Sigmoid colon (tissue), 7 donors: ENCODE measurements around the gene RPL18. TPM values are rescaled to one million over a fixed set of nuclear protein-coding genes. Genes with fewer than 3 reads are reported as not detected.
"Not testable (repeated sequence)": the region's sequence is repeated elsewhere in the genome, so short reads cannot be mapped to it uniquely, and the experiment has no call there.

Source experiments
- DNase-seq: peaks from one replicate; pipeline ENCODE4 v3.0.0-alpha.2; 2019
- H3K27ac ChIP-seq, 4 donors: fragments of 200-600 bp; sonication (generic); one replicate each; pipeline ENCODE4 v1.5.1; 2016 to 2019; ENCODE audit warnings: mild to moderate bottlenecking in 1 of 4
- H3K27me3 ChIP-seq, 3 donors: fragments of 200-600 bp; sonication (generic); one replicate each; pipeline ENCODE4 v1.5.1; 2019; ENCODE audit warnings: mild to moderate bottlenecking in 1 of 3
- H3K36me3 ChIP-seq, 4 donors: fragments of 200-600 bp; sonication (generic); one replicate each; pipeline ENCODE4 v1.5.1; 2016 to 2019
- H3K4me1 ChIP-seq, 4 donors: fragments of 200-600 bp; sonication (generic); one replicate each; pipeline ENCODE4 v1.5.1; 2017 to 2019
- H3K4me3 ChIP-seq, 4 donors: fragments of 200-600 bp; sonication (generic); one replicate each; pipeline ENCODE4 v1.5.1; 2017 to 2019; ENCODE audit warnings: mild to moderate bottlenecking in 2 of 4, moderate library complexity in 1 of 4
- H3K9me3 ChIP-seq, 4 donors: fragments of 200-600 bp in 3 of 4; sonication (generic) in 3 of 4; one replicate each; pipeline versions ENCODE4 v1.5.1 to v1.6.1; 2013 to 2019
- EP300 ChIP-seq, 4 donors: sonication (generic); formaldehyde crosslinking; IDR thresholded peaks; one replicate each; pipeline ENCODE4 v1.6.1; 2017; ENCODE audit warnings: antibody characterized with exemption in 4 of 4
- POLR2A ChIP-seq, 2 donors: fragments of 450-650 bp; IDR thresholded peaks; one replicate each; pipeline ENCODE4 v1.6.1; 2016; ENCODE audit warnings: antibody characterized with exemption in 2 of 2, mild to moderate bottlenecking in 2 of 2, moderate library complexity in 2 of 2
- POLR2AphosphoS5 ChIP-seq, 4 donors: sonication (generic); formaldehyde crosslinking; IDR thresholded peaks; one replicate each; pipeline ENCODE4 v1.6.1; 2017; ENCODE audit warnings: antibody characterized with exemption in 4 of 4
- WGBS, 2 donors: extraction: QIAGEN DNeasy Blood & Tissue Kit; methylation state at CpG; one replicate each; pipeline ENCODE4 v1.1.7; 2013; 5-methylcytosine and 5-hydroxymethylcytosine counted together
- intact Hi-C: fragments of 100-400 bp; cut with DNase I; formaldehyde crosslinking; loops from one replicate; pipeline ENCODE4 v1.15.1; 2023
- polyA plus RNA-seq, 3 donors: library from polyadenylated mRNA; stranded (reverse); fragments of 200-250 nt; gene quantifications; one replicate each; pipeline ENCODE4 v1.2.3, GENCODE V29; 2013
- total RNA-seq, 4 donors: library from RNA; depleted of rRNA; stranded (reverse); fragments of >200 nt; gene quantifications; one replicate each; pipeline ENCODE4 v1.1.0, GENCODE V29; 2016
- TF ChIP-seq, protein P1 (sequence below), 4 experiments: fragments of 450-650 bp in 3 of 4; fragments of 200-600 bp in 1 of 4; IDR thresholded peaks; one replicate each; pipeline ENCODE4 v1.5.1; 2016 to 2019; ENCODE audit warnings: antibody characterized with exemption in 4 of 4, mild to moderate bottlenecking in 3 of 4, moderate library complexity in 2 of 4
- donor health status: healthy with polysubstance abuse.
- donor health status: Bipolar disorder and iron deficiency.
- donor health status: healthy.

Gene RPL18
- total and polyA plus RNA-seq, 7 donors, result 2,118 to 3,791 (median 2,808) TPM

DNA sequence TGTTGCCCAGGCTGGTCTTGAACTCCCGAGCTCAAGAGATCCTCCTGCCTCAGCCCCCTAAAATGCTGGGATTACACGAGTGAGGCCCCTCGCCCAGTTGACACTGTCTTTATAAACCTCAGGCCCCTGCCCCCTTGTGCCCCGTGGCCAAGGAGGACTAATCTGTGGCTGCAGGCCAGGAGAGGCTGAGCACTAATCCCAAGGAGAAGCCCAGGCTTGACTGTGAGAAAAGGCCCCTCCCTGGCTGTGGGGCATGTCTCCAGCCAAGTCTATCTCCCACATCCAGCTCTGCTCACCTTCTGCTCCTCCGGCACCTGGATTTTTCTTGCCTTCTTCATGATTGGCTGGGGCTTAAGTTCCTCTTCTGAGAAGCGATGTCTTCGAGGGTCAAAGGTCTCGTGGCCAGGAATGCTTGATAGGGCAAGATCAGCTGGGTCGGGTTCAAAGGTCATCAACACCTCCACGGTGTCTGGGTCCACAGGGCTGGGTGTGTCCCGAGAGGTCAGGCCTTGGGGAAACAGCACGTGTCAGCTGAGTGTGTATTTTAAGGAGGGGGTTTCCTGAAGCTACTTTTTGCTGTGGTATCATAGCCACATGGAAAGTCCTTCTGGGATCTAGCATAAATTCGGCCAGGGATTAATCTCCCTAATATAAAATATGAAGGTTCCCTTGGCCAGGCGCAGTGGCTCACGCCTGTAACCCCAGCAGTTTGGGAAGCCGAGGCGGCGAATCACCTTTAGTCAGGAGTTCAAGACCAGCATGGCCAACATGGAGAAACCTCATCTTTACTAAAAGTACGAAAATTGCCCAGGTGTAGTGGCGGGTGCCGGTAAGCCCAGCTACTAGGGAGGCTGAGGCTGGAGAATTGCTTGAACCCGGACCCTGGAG, 14.4 kb upstream of the RPL18 start:
- no peaks in the 10 kb centered on the region for H3K27me3 ChIP-seq
- no peaks in the 10 kb centered on the region for H3K9me3 ChIP-seq
- peaks cover 0 to 20% (median 4%) of the 10 kb centered on the region in 4 donors for H3K36me3 ChIP-seq
- TF ChIP-seq EP300 (IDR thresholded peaks at IDR 0.05), result no peak
- TF ChIP-seq POLR2AphosphoS5 (IDR thresholded peaks at IDR 0.05), result peak in 1 of 4 donors; percentile 24
- TF ChIP-seq POLR2A (IDR thresholded peaks at IDR 0.05), result no peak
- TF ChIP-seq, protein P1, sequence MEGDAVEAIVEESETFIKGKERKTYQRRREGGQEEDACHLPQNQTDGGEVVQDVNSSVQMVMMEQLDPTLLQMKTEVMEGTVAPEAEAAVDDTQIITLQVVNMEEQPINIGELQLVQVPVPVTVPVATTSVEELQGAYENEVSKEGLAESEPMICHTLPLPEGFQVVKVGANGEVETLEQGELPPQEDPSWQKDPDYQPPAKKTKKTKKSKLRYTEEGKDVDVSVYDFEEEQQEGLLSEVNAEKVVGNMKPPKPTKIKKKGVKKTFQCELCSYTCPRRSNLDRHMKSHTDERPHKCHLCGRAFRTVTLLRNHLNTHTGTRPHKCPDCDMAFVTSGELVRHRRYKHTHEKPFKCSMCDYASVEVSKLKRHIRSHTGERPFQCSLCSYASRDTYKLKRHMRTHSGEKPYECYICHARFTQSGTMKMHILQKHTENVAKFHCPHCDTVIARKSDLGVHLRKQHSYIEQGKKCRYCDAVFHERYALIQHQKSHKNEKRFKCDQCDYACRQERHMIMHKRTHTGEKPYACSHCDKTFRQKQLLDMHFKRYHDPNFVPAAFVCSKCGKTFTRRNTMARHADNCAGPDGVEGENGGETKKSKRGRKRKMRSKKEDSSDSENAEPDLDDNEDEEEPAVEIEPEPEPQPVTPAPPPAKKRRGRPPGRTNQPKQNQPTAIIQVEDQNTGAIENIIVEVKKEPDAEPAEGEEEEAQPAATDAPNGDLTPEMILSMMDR (IDR thresholded peaks at IDR 0.05), result no peak
- peaks cover 0 to 70% (median 61%) of the 10 kb centered on the region in 4 donors for H3K4me1 ChIP-seq
- peak overlapping the region in 3 of 4 donors; percentile 61 to 89 (median 66) for H3K4me3 ChIP-seq
- 52 to 75% methylated on average over 22 of the region's 22 CpGs for WGBS, 2 donors
- intact Hi-C loops, result loop anchor here (5.0 to 10.0 kb wide), 3 partner anchors 331 to 1184 kb away; partner anchors contain the start of genes FLT3LG, FTL and MED25
- DNase-seq, result no peak
- peak overlapping the region; percentile 91 to 99 (median 96) for H3K27ac ChIP-seq

DNA sequence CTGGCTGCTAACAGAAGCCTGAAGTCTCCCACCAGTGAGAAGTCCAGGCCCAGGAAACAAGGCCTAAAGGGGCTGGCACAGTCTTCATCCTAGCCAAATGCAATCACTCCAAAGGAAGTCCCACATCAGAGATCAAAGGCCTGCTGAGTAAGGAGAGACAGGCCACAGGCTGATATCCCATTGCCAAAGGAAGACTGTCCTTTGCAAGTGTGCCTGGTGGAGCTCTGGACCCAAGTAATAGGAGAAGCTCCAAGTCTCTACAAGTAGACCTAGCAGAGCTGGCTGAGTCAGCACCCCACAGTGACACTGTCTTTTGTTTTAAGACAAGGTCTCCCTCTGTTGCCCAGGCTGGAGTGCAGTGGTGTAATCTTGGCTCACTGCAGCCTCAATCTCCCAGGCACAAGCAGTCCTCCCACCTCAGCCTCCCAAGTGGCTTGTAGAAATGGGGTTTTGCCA, 13.7 kb upstream of the RPL18 start:
- Histone ChIP-seq H3K4me1 (peaks cover 0 to 69% (median 60%) of the 10 kb centered on the region in 4 donors), H3K27ac (peak overlapping the region in 3 of 4 donors; percentile 91 to 99 (median 93)), H3K9me3 (no peaks in the 10 kb centered on the region), H3K36me3 (peaks cover 0 to 21% (median 4%) of the 10 kb centered on the region in 4 donors), H3K4me3 (no peak overlapping the region), H3K27me3 (no peaks in the 10 kb centered on the region)
- no peak for DNase-seq
- no peak for TF ChIP-seq POLR2A (IDR thresholded peaks at IDR 0.05)
- TF ChIP-seq EP300 (IDR thresholded peaks at IDR 0.05), result no peak
- TF ChIP-seq, protein P1 (IDR thresholded peaks at IDR 0.05), result no peak
- no peak for TF ChIP-seq POLR2AphosphoS5 (IDR thresholded peaks at IDR 0.05)
- intact Hi-C loops, result loop anchor here (5.0 to 10.0 kb wide), 3 partner anchors 332 to 1185 kb away; partner anchors contain the start of genes FLT3LG, FTL and MED25

DNA sequence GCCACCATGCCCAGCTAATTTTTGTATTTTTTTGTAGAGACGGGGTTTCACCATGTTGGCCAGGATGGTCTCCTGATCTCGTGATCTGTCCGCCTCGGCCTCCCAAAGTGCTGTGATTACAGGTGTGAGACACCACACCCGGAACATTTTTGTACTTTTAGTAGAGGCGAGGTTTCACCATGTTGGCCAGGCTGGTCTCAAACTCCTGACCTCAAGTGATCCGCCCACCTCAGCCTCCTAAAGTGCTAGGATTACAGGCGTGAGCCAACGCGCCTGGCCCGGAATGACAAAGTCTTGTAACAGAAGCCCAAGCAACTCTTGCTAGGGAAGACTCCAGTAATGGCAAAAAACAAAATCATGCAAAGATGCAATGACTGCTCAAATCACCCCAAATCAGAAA, 13.3 kb upstream of the RPL18 start:
- peak overlapping the region in 3 of 4 donors; percentile 91 to 99 (median 93) for H3K27ac ChIP-seq
- 84 to 94% methylated on average over 11 of the region's 11 CpGs for WGBS, 2 donors
- not testable (repeated sequence) for DNase-seq, H3K27me3 ChIP-seq, H3K4me3 ChIP-seq, H3K9me3 ChIP-seq
- H3K4me1 ChIP-seq, result peaks cover 0 to 69% (median 60%) of the 10 kb centered on the region in 4 donors
- peaks cover 0 to 25% (median 4%) of the 10 kb centered on the region in 4 donors for H3K36me3 ChIP-seq
- intact Hi-C loops, result loop anchor here (5.0 to 10.0 kb wide), 3 partner anchors 333 to 1185 kb away; partner anchors contain the start of genes FLT3LG, FTL and MED25

DNA sequence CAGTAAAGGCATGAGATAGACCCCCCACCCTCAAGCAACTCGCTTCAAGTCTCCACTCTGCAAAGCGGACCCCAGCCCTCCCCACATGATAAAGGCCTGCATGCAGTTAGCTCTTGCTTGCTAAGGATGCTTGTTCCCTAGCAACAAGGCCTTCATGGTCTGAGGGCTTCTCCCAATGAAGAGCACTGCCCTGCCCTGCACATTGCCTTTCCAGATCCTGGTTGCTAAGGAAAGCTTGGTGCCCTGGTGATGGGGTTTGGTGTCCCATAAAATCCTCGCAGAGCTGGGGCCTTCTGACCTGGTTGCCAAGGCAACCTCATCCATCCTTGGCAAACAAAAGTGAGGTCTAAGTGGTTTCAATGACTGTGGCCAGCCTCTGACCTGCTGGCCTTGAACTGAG, 12.2 kb upstream of the RPL18 start:
- WGBS, 2 donors, result 54 to 76% methylated on average over 3 of the region's 3 CpGs
- H3K4me1 ChIP-seq, result peaks cover 0 to 63% (median 58%) of the 10 kb centered on the region in 4 donors
- H3K36me3 ChIP-seq, result peaks cover 0 to 33% (median 4%) of the 10 kb centered on the region in 4 donors
- intact Hi-C loops, result loop anchor here (5.0 to 10.0 kb wide), 3 partner anchors 334 to 1186 kb away; partner anchors contain the start of genes FLT3LG, FTL and MED25
- H3K9me3 ChIP-seq, result no peaks in the 10 kb centered on the region
- DNase-seq, result peak; percentile 64
- TF ChIP-seq POLR2AphosphoS5 (IDR thresholded peaks at IDR 0.05), result no peak
- TF ChIP-seq EP300 (IDR thresholded peaks at IDR 0.05), result no peak
- TF ChIP-seq, protein P1 (IDR thresholded peaks at IDR 0.05), result no peak
- TF ChIP-seq POLR2A (IDR thresholded peaks at IDR 0.05), result no peak
- H3K27ac ChIP-seq, result peak overlapping the region; percentile 84 to 99 (median 92)
- no peaks in the 10 kb centered on the region for H3K27me3 ChIP-seq
- peak overlapping the region in 1 of 4 donors; percentile 25 for H3K4me3 ChIP-seq
